Measurements from ENCODE around the gene ATG101.

- no peak for TF ChIP-seq TOX (CRISPR knock-in tag; IDR thresholded peaks at IDR 0.05; ENCODE audit: borderline replicate concordance)
- no peak for TF ChIP-seq TCF4 (CRISPR knock-in tag; IDR thresholded peaks at IDR 0.05; ENCODE audit: borderline replicate concordance)
- TF ChIP-seq, protein P1, sequence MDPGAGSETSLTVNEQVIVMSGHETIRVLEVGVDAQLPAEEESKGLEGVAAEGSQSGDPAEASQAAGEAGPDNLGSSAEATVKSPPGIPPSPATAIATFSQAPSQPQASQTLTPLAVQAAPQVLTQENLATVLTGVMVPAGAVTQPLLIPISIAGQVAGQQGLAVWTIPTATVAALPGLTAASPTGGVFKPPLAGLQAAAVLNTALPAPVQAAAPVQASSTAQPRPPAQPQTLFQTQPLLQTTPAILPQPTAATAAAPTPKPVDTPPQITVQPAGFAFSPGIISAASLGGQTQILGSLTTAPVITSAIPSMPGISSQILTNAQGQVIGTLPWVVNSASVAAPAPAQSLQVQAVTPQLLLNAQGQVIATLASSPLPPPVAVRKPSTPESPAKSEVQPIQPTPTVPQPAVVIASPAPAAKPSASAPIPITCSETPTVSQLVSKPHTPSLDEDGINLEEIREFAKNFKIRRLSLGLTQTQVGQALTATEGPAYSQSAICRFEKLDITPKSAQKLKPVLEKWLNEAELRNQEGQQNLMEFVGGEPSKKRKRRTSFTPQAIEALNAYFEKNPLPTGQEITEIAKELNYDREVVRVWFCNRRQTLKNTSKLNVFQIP (CRISPR knock-in tag; IDR thresholded peaks at IDR 0.05; ENCODE audit: borderline replicate concordance, low read depth) = no peak
- TF ChIP-seq GLIS3 (CRISPR knock-in tag; IDR thresholded peaks at IDR 0.05) = no peak
- TF ChIP-seq ZFP30 (CRISPR knock-in tag; IDR thresholded peaks at IDR 0.05) = no peak
- no peak for TF ChIP-seq ZNF8 (CRISPR knock-in tag; IDR thresholded peaks at IDR 0.05)
- TF ChIP-seq, protein P2, sequence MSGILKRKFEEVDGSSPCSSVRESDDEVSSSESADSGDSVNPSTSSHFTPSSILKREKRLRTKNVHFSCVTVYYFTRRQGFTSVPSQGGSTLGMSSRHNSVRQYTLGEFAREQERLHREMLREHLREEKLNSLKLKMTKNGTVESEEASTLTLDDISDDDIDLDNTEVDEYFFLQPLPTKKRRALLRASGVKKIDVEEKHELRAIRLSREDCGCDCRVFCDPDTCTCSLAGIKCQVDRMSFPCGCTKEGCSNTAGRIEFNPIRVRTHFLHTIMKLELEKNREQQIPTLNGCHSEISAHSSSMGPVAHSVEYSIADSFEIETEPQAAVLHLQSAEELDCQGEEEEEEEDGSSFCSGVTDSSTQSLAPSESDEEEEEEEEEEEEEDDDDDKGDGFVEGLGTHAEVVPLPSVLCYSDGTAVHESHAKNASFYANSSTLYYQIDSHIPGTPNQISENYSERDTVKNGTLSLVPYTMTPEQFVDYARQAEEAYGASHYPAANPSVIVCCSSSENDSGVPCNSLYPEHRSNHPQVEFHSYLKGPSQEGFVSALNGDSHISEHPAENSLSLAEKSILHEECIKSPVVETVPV (CRISPR knock-in tag; IDR thresholded peaks at IDR 0.05) = no peak
- TF ChIP-seq ESRRG (CRISPR knock-in tag; IDR thresholded peaks at IDR 0.05) = no peak
- no peak for TF ChIP-seq ZNF565 (CRISPR knock-in tag; conservative IDR thresholded peaks at IDR 0.05; ENCODE audit: low read depth)
- TF ChIP-seq, protein P3, sequence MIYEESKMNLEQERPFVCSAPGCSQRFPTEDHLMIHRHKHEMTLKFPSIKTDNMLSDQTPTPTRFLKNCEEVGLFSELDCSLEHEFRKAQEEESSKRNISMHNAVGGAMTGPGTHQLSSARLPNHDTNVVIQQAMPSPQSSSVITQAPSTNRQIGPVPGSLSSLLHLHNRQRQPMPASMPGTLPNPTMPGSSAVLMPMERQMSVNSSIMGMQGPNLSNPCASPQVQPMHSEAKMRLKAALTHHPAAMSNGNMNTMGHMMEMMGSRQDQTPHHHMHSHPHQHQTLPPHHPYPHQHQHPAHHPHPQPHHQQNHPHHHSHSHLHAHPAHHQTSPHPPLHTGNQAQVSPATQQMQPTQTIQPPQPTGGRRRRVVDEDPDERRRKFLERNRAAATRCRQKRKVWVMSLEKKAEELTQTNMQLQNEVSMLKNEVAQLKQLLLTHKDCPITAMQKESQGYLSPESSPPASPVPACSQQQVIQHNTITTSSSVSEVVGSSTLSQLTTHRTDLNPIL (CRISPR knock-in tag; IDR thresholded peaks at IDR 0.05; ENCODE audit: low read depth) = no peak
- TF ChIP-seq, protein P4, sequence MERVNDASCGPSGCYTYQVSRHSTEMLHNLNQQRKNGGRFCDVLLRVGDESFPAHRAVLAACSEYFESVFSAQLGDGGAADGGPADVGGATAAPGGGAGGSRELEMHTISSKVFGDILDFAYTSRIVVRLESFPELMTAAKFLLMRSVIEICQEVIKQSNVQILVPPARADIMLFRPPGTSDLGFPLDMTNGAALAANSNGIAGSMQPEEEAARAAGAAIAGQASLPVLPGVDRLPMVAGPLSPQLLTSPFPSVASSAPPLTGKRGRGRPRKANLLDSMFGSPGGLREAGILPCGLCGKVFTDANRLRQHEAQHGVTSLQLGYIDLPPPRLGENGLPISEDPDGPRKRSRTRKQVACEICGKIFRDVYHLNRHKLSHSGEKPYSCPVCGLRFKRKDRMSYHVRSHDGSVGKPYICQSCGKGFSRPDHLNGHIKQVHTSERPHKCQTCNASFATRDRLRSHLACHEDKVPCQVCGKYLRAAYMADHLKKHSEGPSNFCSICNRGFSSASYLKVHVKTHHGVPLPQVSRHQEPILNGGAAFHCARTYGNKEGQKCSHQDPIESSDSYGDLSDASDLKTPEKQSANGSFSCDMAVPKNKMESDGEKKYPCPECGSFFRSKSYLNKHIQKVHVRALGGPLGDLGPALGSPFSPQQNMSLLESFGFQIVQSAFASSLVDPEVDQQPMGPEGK (CRISPR knock-in tag; IDR thresholded peaks at IDR 0.05; ENCODE audit: borderline replicate concordance) = no peak
- no peak for TF ChIP-seq ZNF70 (CRISPR knock-in tag; IDR thresholded peaks at IDR 0.05)
- TF ChIP-seq RARB (CRISPR knock-in tag; IDR thresholded peaks at IDR 0.05) = no peak
- TF ChIP-seq PPARA (CRISPR knock-in tag; IDR thresholded peaks at IDR 0.05; ENCODE audit: borderline replicate concordance) = no peak
Observed at GRCh38 chr12:52061470-52062166, 8.2 kb upstream of the ATG101 start.
